B cell (primary cell): ENCODE measurements around the gene PTPRT. TPM values are rescaled to one million over a fixed set of nuclear protein-coding genes. Genes with fewer than 3 reads are reported as not detected.

Experiments
- ATAC-seq: fragments of 200-7000 bp; cut with Tn5 transposase; one replicate; pipeline ENCODE4 v1.10.0; 2021; ENCODE audit warnings: low read depth, mild to moderate bottlenecking, moderate number of reproducible peaks, moderate library complexity
- CTCF ChIA-PET: fragments of 350-600 bp; sonication (Branson Sonifier 250); formaldehyde crosslinking; loops from one replicate; lab custom pipeline; 2021; ENCODE audit warnings: antibody characterized with exemption, inconsistent platforms; lab: Charles Lee
- POLR2A ChIA-PET: fragments of 350-600 bp; sonication (Branson Sonifier 250); formaldehyde crosslinking; loops from one replicate; lab custom pipeline; 2021; ENCODE audit warnings: antibody characterized with exemption; lab: Charles Lee
- DNase-seq: peaks from one replicate; pipeline ENCODE4 v3.0.0; 2013
- H2AFZ ChIP-seq: 2 replicates; pipeline ENCODE4 v1.6.1; 2012; ENCODE audit warnings: mild to moderate bottlenecking, low read depth, low read length; ENCODE audit not compliant: insufficient read depth, poor library complexity, severe bottlenecking
- H3K27ac ChIP-seq, 2 donors: 1 replicate in 1 of 2; 2 replicates in 1 of 2; pipeline ENCODE4 v1.5.1; 2012 to 2013; ENCODE audit warnings: low read length in 2 of 2, mild to moderate bottlenecking in 2 of 2, moderate library complexity in 1 of 2
- H3K27me3 ChIP-seq, 4 experiments: fragments of 200-600 bp in 1 of 4; sonication (generic) in 1 of 4; replicated peaks in 1 of 4; 1 replicate in 2 of 4; 2 replicates in 2 of 4; pipeline versions ENCODE4 v1.6.1 to v1.7.0; 2013 to 2016; ENCODE audit warnings: low read length in 3 of 4, mild to moderate bottlenecking in 2 of 4, mixed read lengths in 1 of 4, moderate library complexity in 1 of 4; ENCODE audit not compliant: insufficient read depth in 4 of 4, control insufficient read depth in 3 of 4; ENCODE audit errors: control extremely low read depth in 1 of 4
- H3K36me3 ChIP-seq, 2 experiments: replicated peaks in 1 of 2; 1 replicate in 1 of 2; 2 replicates in 1 of 2; pipeline versions ENCODE4 v1.6.1 to v1.7.1; 2013; ENCODE audit warnings: low read length in 1 of 2; ENCODE audit not compliant: insufficient read depth in 2 of 2, control insufficient read depth in 1 of 2; ENCODE audit errors: control extremely low read depth in 1 of 2, extremely low read depth in 1 of 2
- H3K4me1 ChIP-seq, 2 donors: fragments of 200-600 bp in 1 of 2; sonication (generic) in 1 of 2; 1 replicate in 1 of 2; 2 replicates in 1 of 2; pipeline versions ENCODE4 v1.5.1 to v1.6.1; 2013 to 2017; ENCODE audit warnings: low read length in 2 of 2; ENCODE audit not compliant: control insufficient read depth in 2 of 2, insufficient read depth in 2 of 2
- H3K4me2 ChIP-seq: replicated peaks from 2 replicates; pipeline ENCODE3; 2012; ENCODE audit warnings: mild to moderate bottlenecking, low read depth, low read length; ENCODE audit not compliant: poor library complexity, severe bottlenecking
- H3K4me3 ChIP-seq, 5 experiments: fragments of 200-600 bp in 1 of 5; sonication (generic) in 1 of 5; 1 replicate in 3 of 5; 2 replicates in 2 of 5; pipeline versions ENCODE4 v1.5.1 to v1.7.0; 2011 to 2016; ENCODE audit warnings: low read length in 4 of 5, mild to moderate bottlenecking in 4 of 5, low read depth in 2 of 5, control low read depth in 1 of 5, moderate library complexity in 1 of 5; ENCODE audit not compliant: insufficient read depth in 1 of 5; ENCODE audit errors: control extremely low read depth in 1 of 5, extremely low read depth in 1 of 5
- H3K79me2 ChIP-seq: fragments of 200-600 bp; sonication (generic); one replicate; pipeline ENCODE4 v1.6.0; 2016; ENCODE audit warnings: low read length; ENCODE audit not compliant: control insufficient read depth, insufficient read depth
- H3K9ac ChIP-seq: fragments of 200-600 bp; sonication (generic); 2 replicates; pipeline ENCODE4 v1.6.1; 2017; ENCODE audit warnings: mild to moderate bottlenecking, low read length, moderate library complexity
- H3K9me3 ChIP-seq, 3 donors: one replicate each; pipeline versions ENCODE4 v1.6.1 to v1.7.1; 2013; ENCODE audit warnings: low read length in 2 of 3; ENCODE audit not compliant: control insufficient read depth in 2 of 3, insufficient read depth in 1 of 3; ENCODE audit errors: control extremely low read depth in 1 of 3
- H4K20me1 ChIP-seq: 2 replicates; pipeline ENCODE4 v1.6.0; 2012; ENCODE audit warnings: mild to moderate bottlenecking, low read length; ENCODE audit not compliant: insufficient read depth, control insufficient read depth, poor library complexity, severe bottlenecking
- H3K27ac Mint-ChIP-seq: one replicate; pipeline ENCODE4 v1.8.0; 2021; ENCODE audit warnings: mixed read lengths
- H3K27me3 Mint-ChIP-seq: one replicate; pipeline ENCODE4 v1.8.0; 2021; ENCODE audit warnings: mixed read lengths
- H3K4me1 Mint-ChIP-seq: one replicate; pipeline ENCODE4 v1.8.0; 2021; ENCODE audit warnings: mixed read lengths
- H3K4me3 Mint-ChIP-seq: one replicate; pipeline ENCODE4 v1.8.0; 2021; ENCODE audit warnings: mixed read lengths
- H3K9me3 Mint-ChIP-seq: one replicate; pipeline ENCODE4 v1.8.0; 2022; ENCODE audit warnings: mixed read lengths; ENCODE audit not compliant: insufficient read depth
- EZH2 ChIP-seq: IDR thresholded peaks from 2 replicates; pipeline ENCODE4 v1.6.1; 2012; ENCODE audit warnings: borderline replicate concordance, low read depth, mild to moderate bottlenecking, moderate library complexity, low read length; ENCODE audit not compliant: insufficient read depth, poor library complexity, severe bottlenecking
- WGBS: methylation state at CpG from one replicate; pipeline ENCODE4 v1.1.5; 2013; ENCODE audit warnings: missing lambda C conversion rate; ENCODE audit not compliant: insufficient coverage; 5-methylcytosine and 5-hydroxymethylcytosine counted together
- intact Hi-C: fragments of 100-400 bp; cut with micrococcal nuclease; formaldehyde crosslinking; loops from one replicate; pipeline ENCODE4 v1.10.0; 2022
- polyA plus RNA-seq: library from polyadenylated mRNA; depleted of rRNA; stranded (reverse); fragments of >200 nt; gene quantifications from 2 replicates; pipeline ENCODE4 v1.2.3, GENCODE V29; 2012
- total RNA-seq, 2 donors: library from RNA; stranded (reverse); fragments of 120-200 nt in 1 of 2; gene quantifications; 1 replicate in 1 of 2; 2 replicates in 1 of 2; pipeline versions ENCODE4 v1.2.3 to v1.2.4, GENCODE V29; 2013 to 2022
- TF ChIP-seq, protein P1 (sequence below): fragments of 200-600 bp; IDR thresholded peaks from one replicate; pipeline ENCODE4 v1.8.0; 2022; ENCODE audit warnings: antibody characterized with exemption, mild to moderate bottlenecking

Gene PTPRT
- total and polyA plus RNA-seq, 2 donors (not counting 1 experiment from before 2014, with no cell fraction given) = not detected

DNA sequence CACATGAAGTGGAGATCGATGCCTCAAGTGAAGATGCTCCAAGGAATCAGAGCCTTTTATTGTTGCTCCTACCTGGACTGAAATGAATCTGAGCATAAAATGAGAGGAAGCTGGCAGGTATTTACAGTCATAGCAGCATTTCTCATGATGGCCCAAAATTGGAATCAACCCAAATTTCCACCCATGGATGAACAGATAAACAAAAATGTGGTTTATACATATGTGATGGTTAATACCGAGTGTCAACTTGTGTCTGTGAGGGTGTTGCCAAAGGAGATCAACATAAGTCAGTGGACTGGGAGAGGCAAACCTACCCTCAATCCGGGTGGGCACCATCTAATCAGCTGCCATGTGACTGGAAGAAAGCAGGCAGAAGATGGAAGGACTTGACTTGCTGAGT, 178.2 kb downstream of the PTPRT start:
- Histone ChIP-seq H3K27me3 (no peaks in the 10 kb centered on the region), H2AFZ (no peak overlapping the region), H3K4me1 (no peaks in the 10 kb centered on the region), H3K79me2 (no peaks in the 10 kb centered on the region), H3K4me2 (no peak overlapping the region), H3K4me3 (no peak overlapping the region), H3K27ac (no peak overlapping the region), H3K9me3 (peaks cover 0 to 10% (median 0%) of the 10 kb centered on the region in 3 donors), H3K9ac (no peak overlapping the region), H3K36me3 (no peaks in the 10 kb centered on the region), H4K20me1 (no peaks in the 10 kb centered on the region)
- no peaks in the 10 kb centered on the region for H3K9me3 Mint-ChIP-seq
- no peak overlapping the region for H3K4me3 Mint-ChIP-seq
- no peaks in the 10 kb centered on the region for H3K4me1 Mint-ChIP-seq
- ChIA-PET CTCF (no interaction called here), POLR2A (no interaction called here)
- WGBS = 89% methylated on average over 3 of the region's 3 CpGs
- TF ChIP-seq, protein P1, sequence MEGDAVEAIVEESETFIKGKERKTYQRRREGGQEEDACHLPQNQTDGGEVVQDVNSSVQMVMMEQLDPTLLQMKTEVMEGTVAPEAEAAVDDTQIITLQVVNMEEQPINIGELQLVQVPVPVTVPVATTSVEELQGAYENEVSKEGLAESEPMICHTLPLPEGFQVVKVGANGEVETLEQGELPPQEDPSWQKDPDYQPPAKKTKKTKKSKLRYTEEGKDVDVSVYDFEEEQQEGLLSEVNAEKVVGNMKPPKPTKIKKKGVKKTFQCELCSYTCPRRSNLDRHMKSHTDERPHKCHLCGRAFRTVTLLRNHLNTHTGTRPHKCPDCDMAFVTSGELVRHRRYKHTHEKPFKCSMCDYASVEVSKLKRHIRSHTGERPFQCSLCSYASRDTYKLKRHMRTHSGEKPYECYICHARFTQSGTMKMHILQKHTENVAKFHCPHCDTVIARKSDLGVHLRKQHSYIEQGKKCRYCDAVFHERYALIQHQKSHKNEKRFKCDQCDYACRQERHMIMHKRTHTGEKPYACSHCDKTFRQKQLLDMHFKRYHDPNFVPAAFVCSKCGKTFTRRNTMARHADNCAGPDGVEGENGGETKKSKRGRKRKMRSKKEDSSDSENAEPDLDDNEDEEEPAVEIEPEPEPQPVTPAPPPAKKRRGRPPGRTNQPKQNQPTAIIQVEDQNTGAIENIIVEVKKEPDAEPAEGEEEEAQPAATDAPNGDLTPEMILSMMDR = no peak
- TF ChIP-seq EZH2 = no peak
- no peak overlapping the region for H3K27ac Mint-ChIP-seq
- no peaks in the 10 kb centered on the region for H3K27me3 Mint-ChIP-seq
- intact Hi-C loops = no loop called here
- DNase-seq (no peak), ATAC-seq (no peak)

DNA sequence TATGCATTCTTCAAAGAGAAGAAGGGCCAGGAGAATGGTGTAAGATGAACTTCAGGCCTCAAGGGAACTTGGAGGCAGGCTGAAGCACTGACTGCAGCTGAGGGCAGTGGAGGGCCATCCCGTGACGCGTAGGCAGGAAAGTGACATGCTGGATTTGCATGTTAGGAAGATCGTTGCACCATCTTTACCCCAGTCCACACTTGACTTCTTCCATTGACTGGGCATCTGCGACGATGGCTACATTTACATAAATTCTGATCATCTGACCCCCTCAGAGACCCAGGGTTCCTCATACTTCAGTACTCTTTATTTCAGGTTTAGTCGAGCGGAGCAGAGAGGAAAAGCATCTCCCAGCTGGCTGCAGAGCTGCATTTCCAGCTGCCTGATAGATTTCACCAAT, 180.2 kb downstream of the PTPRT start:
- Histone ChIP-seq H3K4me3 (no peak overlapping the region), H3K9ac (no peak overlapping the region), H2AFZ (no peak overlapping the region), H3K9me3 (peaks cover 0 to 10% (median 0%) of the 10 kb centered on the region in 3 donors), H3K4me2 (no peak overlapping the region), H4K20me1 (no peaks in the 10 kb centered on the region), H3K4me1 (no peaks in the 10 kb centered on the region), H3K27ac (no peak overlapping the region), H3K36me3 (no peaks in the 10 kb centered on the region), H3K79me2 (no peaks in the 10 kb centered on the region), H3K27me3 (no peaks in the 10 kb centered on the region)
- 93% methylated on average over 8 of the region's 8 CpGs for WGBS
- ATAC-seq (no peak), DNase-seq (no peak)
- Mint-ChIP-seq H3K4me3 (no peak overlapping the region), H3K9me3 (no peaks in the 10 kb centered on the region), H3K4me1 (no peaks in the 10 kb centered on the region), H3K27ac (no peak overlapping the region), H3K27me3 (no peaks in the 10 kb centered on the region)
- TF ChIP-seq EZH2 = no peak
- TF ChIP-seq, protein P1 = no peak
- intact Hi-C loops = no loop called here
- ChIA-PET POLR2A (no interaction called here), CTCF (no interaction called here)
